Thyroid gland (tissue), 4 donors: Measurements from ENCODE around the gene COL12A1.

Source experiments
- CTCF ChIP-seq, 6 experiments: fragments of 200-600 bp in 3 of 6; fragments of 450-650 bp in 3 of 6; sonication (generic) in 3 of 6; IDR thresholded peaks; one replicate each; pipeline ENCODE4 v1.5.1; 2016 to 2019; ENCODE audit warnings: antibody characterized with exemption in 6 of 6, mild to moderate bottlenecking in 2 of 6, inconsistent platforms in 1 of 6, moderate library complexity in 1 of 6
- POLR2A ChIP-seq, 2 donors: fragments of 450-650 bp; IDR thresholded peaks; one replicate each; pipeline ENCODE4 v1.6.1; 2017; ENCODE audit warnings: antibody characterized with exemption in 2 of 2, mild to moderate bottlenecking in 2 of 2, moderate library complexity in 1 of 2

- no peak for TF ChIP-seq POLR2A (IDR thresholded peaks at IDR 0.05)
- no peak for TF ChIP-seq CTCF (IDR thresholded peaks at IDR 0.05)
These were observed 61.5 kb downstream of the COL12A1 start for GRCh38 chr6:75144386-75144785.
